HEK293 (cell line): ENCODE data around the gene PPP1CC.

ENCODE experiments used
- AEBP2 ChIP-seq: fragments of 450-650 bp; formaldehyde crosslinking; IDR thresholded peaks from 2 replicates; pipeline ENCODE4 v1.5.1; 2016; ENCODE audit warnings: missing biosample characterization, missing genetic modification characterization, borderline replicate concordance
- ZEB2 ChIP-seq: fragments of 450-650 bp; formaldehyde crosslinking; IDR thresholded peaks from 2 replicates; pipeline ENCODE4 v1.5.1; 2016; ENCODE audit warnings: missing biosample characterization, missing genetic modification characterization
- ZNF24 ChIP-seq: fragments of 450-650 bp; formaldehyde crosslinking; IDR thresholded peaks from 2 replicates; pipeline ENCODE4 v1.5.1; 2016; ENCODE audit warnings: missing biosample characterization, missing genetic modification characterization
- ZNF510 ChIP-seq: fragments of 450-650 bp; formaldehyde crosslinking; IDR thresholded peaks from 2 replicates; pipeline ENCODE4 v1.5.1; 2018; ENCODE audit warnings: mild to moderate bottlenecking, missing genetic modification characterization, missing biosample characterization; ENCODE audit not compliant: insufficient replicate concordance
- ZNF76 ChIP-seq: fragments of 450-650 bp; formaldehyde crosslinking; IDR thresholded peaks from 2 replicates; pipeline ENCODE4; 2016; ENCODE audit warnings: low read depth, missing biosample characterization, missing genetic modification characterization, borderline replicate concordance
- TF ChIP-seq, protein P1 (sequence below): fragments of 450-650 bp; formaldehyde crosslinking; IDR thresholded peaks from 2 replicates; pipeline ENCODE4 v1.5.1; 2016; ENCODE audit warnings: missing biosample characterization, missing genetic modification characterization

- TF ChIP-seq, protein P1, sequence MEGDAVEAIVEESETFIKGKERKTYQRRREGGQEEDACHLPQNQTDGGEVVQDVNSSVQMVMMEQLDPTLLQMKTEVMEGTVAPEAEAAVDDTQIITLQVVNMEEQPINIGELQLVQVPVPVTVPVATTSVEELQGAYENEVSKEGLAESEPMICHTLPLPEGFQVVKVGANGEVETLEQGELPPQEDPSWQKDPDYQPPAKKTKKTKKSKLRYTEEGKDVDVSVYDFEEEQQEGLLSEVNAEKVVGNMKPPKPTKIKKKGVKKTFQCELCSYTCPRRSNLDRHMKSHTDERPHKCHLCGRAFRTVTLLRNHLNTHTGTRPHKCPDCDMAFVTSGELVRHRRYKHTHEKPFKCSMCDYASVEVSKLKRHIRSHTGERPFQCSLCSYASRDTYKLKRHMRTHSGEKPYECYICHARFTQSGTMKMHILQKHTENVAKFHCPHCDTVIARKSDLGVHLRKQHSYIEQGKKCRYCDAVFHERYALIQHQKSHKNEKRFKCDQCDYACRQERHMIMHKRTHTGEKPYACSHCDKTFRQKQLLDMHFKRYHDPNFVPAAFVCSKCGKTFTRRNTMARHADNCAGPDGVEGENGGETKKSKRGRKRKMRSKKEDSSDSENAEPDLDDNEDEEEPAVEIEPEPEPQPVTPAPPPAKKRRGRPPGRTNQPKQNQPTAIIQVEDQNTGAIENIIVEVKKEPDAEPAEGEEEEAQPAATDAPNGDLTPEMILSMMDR (tag by site-specific recombination), result no peak
- TF ChIP-seq ZNF510 (tag by site-specific recombination) (no peak), AEBP2 (tag by site-specific recombination) (no peak), ZNF24 (tag by site-specific recombination) (no peak), ZNF76 (tag by site-specific recombination) (no peak), ZEB2 (tag by site-specific recombination) (no peak)
Measured at GRCh38 chr12:110745542-110746284, 3.0 kb upstream of the PPP1CC start.
